ENCODE measurements around the gene FGFR4.

DNA sequence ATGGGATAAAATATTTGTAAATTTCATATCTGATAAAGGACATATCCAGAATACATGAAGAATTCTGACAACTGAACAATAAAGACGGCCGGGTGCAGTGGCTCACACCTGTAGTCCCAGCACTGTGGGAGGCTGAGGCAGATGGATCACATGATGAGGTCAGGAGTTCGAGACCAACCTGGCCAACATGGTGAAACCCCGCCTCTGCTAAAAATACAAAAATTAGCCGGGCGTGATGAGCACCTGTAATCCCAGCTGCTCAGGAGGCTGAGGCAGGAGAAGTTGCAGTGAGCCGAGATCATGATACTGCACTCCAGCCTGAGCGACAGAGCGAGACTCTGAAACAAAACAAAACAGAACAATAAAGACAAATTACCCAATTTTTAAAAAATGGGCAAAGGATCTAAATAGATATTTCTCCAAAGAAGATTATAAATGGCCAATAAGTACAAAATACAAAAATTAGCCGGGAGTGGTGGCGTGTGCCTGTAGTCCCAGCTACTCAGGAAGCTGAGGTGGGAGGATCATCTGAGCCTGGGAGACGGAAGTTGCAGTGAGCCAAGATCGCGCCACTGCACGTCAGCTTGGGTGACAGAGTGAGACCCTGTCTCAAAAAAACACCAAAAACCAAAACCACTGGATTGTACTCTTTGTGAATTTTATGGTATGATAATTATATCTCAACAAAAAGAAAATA, 37.2 kb downstream of the FGFR4 start:
- TF ChIP-seq IRF3 (IDR thresholded peaks at IDR 0.05; ENCODE audit: low read depth, low read length) = no peak
- no peak for TF ChIP-seq EP300 (IDR thresholded peaks at IDR 0.05; ENCODE audit: borderline replicate concordance in 1 of 2, low read depth in 1 of 2, low read length in 1 of 2)
- no peak for TF ChIP-seq RFX5 (IDR thresholded peaks at IDR 0.05; ENCODE audit: low read length)
- no peak for TF ChIP-seq YY1 (IDR thresholded peaks at IDR 0.05; ENCODE audit: low read depth)
- TF ChIP-seq, protein P1, sequence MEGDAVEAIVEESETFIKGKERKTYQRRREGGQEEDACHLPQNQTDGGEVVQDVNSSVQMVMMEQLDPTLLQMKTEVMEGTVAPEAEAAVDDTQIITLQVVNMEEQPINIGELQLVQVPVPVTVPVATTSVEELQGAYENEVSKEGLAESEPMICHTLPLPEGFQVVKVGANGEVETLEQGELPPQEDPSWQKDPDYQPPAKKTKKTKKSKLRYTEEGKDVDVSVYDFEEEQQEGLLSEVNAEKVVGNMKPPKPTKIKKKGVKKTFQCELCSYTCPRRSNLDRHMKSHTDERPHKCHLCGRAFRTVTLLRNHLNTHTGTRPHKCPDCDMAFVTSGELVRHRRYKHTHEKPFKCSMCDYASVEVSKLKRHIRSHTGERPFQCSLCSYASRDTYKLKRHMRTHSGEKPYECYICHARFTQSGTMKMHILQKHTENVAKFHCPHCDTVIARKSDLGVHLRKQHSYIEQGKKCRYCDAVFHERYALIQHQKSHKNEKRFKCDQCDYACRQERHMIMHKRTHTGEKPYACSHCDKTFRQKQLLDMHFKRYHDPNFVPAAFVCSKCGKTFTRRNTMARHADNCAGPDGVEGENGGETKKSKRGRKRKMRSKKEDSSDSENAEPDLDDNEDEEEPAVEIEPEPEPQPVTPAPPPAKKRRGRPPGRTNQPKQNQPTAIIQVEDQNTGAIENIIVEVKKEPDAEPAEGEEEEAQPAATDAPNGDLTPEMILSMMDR (IDR thresholded peaks at IDR 0.05) = no peak
- no peak for TF ChIP-seq JUND (IDR thresholded peaks at IDR 0.05)
